NCI-H446 (cell line): ENCODE data around the gene UBXN4.
"Not testable (repeated sequence)": the region's sequence is repeated elsewhere in the genome, so short reads cannot be mapped to it uniquely, and the experiment has no call there.

Experiments
- DNase-seq, 2 experiments: peaks; one replicate each; lab custom pipeline; 2025; lab: John Stamatoyannopoulos, UW

UBXN4 gene, protein sequence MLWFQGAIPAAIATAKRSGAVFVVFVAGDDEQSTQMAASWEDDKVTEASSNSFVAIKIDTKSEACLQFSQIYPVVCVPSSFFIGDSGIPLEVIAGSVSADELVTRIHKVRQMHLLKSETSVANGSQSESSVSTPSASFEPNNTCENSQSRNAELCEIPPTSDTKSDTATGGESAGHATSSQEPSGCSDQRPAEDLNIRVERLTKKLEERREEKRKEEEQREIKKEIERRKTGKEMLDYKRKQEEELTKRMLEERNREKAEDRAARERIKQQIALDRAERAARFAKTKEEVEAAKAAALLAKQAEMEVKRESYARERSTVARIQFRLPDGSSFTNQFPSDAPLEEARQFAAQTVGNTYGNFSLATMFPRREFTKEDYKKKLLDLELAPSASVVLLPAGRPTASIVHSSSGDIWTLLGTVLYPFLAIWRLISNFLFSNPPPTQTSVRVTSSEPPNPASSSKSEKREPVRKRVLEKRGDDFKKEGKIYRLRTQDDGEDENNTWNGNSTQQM

DNA sequence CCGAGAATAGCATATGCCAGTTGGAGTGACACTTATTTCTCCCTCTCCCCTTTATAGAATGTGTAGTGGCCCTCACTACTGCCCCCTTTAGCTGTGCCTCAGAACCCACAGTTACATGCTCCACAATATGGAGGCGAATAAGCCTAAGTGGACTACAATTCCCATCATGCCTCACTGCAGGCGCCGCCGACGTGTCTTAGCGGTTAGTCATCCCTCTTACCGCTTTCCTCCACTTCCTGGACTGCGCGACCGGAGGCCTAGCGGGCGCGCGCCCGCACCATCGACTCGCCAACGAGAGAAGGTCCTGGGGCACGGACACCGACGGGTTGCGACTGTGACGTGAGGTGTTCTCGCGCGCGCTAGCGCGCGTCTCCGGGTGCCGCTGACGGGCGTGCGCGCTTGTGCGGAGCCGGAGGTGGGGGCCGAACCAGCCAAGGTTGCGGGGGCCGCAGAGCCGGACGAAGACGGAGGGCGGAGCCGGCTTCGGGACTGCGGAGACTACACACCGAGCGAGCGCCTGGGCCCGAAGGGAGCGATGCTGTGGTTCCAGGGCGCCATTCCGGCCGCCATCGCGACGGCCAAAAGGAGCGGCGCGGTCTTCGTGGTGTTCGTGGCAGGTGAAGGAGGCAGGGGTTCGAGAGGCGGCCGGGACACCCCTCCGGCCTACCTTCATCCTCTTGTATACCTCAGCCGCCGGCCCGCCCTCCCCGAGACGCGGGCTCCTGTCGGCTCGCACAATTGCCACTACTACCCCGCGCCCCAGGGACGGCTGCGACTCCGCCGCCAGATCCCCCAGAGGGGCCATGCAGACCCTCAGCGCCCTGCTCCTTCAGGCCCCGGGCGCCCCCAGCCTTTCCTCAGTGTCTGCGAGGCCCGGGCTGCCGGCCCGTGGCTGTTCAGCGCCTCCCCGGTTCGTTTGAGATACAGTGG lies at the start of gene UBXN4:
TSS of gene UBXN4 (plus strand) at position 461 of the 930 bp plus-strand sequence. CDS start at position 536, 75 bp downstream.
- peak; percentile 94 to 99 for DNase-seq

DNA sequence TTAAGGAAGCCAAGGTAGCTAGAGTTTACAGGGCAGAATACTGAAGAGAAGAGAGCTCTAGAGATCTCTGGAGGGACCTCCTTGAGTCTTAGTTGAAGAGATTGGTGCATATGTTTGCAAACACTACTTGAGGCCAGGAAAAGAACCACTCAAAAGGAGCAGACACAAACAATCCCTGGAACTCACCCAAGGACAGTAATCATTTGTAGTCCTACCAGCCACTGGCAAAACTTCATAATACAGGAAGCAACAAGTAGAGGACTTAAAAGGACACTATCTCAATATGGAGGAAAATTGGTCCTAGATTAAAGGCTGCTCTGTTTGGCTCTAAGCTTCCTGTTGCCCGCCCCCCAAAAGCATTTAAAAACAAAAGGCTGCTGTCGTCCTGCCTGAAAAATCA lies 46.9 kb upstream of the UBXN4 start:
- no peak for DNase-seq

DNA sequence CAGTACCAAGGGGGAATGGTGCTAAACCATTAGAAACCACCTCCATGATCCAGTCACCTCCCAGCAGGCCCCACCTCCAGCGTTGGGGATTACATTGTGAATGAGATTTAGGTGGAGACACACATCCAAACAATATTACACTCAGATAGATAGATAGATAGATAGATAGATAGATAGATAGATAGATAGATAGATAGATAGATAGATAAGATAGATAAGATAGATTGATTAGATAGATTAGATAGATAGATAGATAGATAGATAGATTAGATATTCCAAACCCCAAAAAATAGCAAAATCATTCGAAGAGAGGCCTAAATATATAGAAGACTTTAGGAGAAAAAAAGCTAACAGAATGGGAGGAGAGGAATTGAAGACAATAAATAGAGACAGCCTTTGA lies 42.8 kb upstream of the UBXN4 start:
- no peak for DNase-seq

DNA sequence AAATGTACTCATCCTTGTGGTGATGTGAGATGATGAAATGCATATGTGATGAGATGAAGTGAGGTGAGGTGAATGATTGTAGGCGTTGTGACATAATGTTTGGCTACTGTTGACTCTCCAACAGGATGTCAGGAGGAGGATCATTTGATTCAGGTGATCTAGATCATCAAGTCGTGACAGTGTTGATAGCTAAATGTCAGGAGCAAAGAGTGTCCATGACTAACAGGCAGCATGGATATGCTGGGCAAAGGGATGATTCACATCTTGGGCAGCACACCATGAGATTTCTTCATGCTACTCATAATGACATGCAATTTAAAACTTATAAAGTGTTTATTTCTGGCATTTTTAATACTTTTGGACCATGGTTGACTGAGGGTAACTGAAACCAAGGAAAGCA lies 40.2 kb upstream of the UBXN4 start:
- no peak for DNase-seq

DNA sequence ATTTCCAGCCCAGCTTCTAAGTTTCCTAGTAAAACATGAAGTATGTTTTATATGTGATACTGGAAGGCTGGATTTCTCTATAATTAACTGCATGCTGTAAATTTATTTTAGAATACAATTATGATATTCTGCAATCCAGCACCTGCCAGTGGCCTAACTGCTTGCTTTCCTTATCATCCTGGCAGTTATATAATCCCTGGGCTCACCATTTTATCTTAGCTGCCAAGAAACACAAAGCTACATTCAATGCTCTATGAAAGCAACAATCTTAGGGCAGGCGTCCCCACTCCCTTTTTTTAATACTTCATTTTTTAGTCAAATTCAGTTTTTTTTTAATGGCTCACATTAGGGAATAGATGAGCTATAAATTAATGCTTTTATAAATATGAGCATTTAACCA lies 38.4 kb upstream of the UBXN4 start:
- DNase-seq = no peak

DNA sequence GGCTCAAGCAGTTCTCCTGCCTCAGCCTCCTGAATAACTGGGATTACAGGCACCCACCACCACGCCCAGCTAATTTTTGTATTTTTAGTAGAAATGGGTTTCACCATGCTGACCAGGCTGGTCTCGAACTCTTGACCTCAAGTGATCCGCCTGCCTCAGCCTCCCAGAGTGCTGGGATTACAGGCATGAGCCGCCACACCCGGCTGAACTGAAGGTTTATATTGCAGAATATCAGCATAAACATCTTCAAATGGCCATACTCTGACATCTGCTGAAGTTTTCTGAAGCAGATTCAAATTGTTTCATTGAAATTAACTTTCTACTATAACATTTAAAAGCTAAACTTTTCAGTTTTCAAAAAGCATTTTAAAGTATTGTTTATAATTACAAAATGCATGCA lies 37.6 kb upstream of the UBXN4 start:
- DNase-seq = not testable (repeated sequence)

DNA sequence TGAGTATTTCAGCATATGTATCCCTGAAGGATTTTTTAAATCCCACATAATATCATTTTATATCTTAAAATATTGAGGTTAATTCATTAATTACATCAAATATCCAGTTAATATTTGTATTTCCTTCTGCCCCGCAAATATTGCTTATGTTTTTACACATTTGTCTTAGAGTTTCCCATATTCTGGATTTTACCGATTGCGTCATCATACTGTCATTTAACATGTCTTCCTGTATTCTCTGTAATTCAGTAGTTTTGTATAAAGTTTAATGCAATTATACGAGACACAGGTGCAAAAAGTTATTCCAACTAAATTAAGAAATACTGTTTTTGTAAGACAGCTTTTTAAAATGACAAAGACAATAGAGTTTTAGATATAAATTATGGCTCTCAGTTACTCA lies 33.5 kb upstream of the UBXN4 start:
- DNase-seq = no peak

DNA sequence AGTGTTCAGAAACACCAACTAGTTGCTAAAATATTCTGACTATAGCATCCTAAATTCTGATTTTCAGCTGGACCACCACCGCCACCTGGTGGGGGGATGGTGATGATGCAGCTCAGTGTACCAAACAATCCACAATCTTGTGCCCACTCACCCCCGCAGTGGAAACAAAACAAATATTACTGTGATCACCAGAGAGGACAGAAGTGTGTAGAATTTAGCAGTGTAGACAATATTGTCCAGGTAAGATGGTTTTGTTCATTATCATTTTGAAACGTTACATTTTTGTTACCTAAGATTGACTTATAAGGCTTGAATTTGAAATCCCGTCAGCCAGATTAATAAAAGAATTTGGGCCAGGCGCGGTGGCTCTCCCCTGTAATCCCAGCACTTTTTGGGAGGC lies 31.7 kb upstream of the UBXN4 start:
- DNase-seq = peak; percentile 25 to 56

DNA sequence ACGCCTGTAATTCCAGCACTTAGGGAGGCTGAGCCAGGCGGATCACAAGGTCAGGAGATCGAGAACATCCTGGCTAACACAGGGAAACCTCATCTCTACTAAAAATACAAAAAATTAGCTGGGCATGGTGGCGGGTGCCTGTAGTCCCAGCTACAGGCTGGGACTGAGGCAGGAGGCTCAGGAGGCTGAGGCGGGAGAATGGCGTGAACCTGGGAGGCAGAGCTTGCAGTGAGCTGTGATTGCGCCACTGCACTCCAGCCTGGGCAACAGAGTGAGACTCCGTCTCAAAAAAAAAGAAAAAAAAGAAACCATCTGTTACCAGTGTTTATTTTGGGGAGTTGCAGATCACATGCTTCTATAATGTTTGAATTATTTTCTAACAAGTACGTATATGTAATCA lies 26.6 kb upstream of the UBXN4 start:
- not testable (repeated sequence) for DNase-seq

DNA sequence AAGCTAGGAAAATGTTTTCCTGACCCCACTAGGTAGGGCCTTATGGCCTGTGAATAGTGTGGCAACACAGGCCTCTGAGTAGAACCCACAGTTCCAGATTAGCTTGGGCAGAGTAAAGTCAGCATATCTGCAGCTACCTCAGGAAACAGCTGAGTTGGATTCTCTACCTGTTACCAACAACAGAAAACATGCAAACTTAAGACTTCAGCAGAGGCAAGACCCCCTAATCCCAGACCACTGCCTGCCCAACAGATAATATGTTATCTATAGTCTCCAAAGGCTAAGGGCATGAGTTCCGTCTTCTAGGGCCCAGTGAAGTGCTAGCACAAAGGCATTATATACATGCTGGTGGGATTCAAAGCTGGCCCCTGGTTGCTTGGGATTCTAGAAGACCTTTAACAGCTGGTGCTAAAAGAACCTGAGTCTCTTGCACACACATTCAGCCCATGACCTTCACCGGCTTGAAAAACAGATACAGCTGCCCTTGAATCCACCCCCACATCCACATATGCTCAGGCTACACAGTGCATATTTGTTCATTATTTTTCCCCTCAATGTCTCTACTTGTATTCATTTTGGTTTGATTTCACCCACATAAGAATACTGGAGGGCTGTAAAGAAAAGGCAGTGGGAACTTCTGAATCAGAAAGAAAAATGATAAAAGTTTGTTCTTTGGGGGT lies 13.5 kb upstream of the UBXN4 start:
- no peak for DNase-seq

DNA sequence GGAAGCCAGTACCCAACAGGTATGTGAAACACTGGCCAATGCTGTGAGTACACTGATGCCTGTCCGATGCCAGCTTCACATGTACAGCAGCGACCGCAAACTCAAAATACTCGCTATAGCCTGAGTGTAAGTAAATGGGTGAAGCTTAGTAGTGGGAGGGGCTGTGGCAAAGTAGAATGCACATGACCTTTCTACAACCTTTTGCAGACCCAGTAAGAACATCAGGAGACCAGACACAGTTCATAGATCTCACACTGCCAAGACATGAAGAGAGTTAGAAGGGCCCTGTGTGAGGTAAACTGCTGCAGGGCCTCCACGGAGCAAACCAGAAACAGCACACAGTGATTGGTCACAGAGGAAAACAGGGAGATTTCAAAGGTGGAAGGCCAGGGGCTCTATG lies 9.1 kb upstream of the UBXN4 start:
- no peak for DNase-seq

DNA sequence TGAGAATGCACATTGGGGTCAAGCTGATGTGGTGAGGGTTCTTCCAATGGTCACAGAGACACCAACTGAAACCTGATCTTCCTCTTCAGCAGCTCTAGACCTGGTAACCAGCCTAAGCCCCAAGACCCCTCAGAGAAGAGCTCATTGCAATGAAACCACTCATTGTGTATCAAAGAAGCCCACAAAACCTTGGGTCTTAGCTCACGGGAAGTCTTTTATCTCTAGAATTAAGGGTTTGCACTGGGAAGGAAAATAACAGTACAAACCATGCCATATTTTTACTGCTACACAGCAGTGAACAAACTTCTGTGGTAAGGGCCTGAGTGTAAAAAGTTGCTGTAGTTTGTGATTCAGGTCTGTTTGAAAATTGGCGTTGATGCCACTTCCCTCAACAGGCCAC lies 8.6 kb upstream of the UBXN4 start:
- no peak for DNase-seq

DNA sequence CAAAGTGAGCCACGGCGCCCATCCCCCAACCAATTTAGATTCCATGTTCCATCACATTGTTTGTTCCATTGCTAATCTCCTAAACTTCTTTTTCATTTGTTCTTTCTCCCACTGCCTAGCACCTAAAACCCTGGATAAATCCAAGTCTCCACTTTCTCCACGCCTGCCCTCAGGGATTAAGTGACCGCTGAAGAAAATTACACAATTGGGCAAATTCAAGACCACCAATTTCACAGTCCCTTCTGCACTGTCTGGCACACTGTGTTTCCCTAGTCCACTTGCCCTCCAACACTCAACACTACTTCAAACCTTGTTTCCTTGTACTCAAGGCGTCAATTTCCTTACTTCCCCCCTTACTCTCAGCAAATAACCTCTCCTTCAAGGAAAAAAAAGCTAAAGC lies 5.1 kb upstream of the UBXN4 start:
- DNase-seq = no peak

DNA sequence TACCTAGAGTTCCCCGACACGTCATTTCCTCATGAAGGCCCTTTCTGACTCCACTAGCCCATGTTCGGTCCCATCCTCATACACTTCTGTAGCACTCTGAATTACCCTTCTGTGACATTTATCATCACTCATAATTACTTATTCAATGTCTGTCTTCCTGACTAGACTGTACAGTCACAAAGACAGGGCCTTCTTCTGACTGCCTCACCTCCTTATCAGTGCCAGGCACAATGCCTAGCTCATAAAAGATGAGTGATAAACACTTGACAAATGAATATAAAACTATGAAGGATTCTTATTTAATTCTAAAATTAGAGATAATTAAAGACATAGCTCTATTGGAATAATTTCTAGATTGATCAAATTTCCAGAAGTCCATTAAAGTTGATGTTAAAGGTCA lies 1.4 kb upstream of the UBXN4 start:
- no peak for DNase-seq

DNA sequence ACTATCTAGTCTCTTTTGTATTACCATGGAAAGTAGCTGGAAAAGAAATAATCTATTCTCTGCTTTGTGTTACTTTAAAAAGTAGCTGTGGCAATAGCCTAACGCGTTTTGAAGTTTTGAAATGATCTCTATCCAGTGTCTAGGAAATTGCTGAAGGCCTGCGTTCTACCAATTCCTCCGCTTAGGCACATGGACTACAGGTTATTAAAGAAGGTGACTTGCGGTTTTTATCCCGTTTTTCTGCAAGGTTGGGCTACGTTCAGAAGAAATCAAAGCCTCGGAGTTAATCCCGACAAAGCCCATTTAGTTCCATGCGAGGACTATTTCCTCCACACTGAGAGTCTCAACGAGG lies 636 bp upstream of the UBXN4 start:
- DNase-seq = no peak

DNA sequence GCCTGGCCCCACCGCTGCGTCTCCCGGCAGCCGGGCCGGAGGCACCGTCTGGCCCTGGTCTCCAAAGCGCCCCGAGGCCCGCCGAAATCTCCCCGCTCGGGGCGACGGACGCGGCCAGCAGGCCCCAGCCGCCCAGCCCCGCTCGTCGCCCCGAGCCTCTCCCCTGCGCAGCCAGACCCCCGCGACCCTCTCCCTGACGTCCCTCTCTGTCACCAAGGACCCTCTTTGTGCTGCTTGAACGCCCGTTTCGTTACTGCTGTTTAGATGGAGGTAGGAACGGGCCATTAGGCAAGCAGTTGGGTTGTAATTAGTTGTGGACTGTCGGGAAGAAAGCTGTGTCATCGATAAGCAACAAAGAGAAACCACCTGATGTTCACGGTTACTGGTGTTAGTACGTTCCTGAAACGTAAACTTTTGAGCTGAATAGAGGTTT lies 686 bp downstream of the UBXN4 start:
- peak; percentile 4 to 21 for DNase-seq

DNA sequence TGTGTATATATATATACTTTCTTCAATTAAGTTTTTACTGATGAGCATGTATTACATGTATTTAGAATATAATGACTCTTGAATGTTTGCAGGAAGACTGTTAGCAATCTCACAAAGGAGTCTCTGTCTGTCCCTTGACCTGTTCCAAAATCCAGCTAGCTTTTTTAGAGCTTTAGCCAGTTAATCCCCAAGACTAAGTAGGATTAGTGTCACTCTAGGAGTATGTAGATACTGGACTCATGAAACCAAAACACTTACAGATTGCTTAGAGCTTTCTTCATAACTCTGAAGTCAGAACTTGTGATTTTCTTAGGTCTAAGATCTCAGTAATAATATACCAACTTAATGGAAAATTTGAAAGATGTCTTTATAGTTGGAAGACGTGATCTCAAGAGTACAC lies 2.2 kb downstream of the UBXN4 start:
- DNase-seq = no peak

DNA sequence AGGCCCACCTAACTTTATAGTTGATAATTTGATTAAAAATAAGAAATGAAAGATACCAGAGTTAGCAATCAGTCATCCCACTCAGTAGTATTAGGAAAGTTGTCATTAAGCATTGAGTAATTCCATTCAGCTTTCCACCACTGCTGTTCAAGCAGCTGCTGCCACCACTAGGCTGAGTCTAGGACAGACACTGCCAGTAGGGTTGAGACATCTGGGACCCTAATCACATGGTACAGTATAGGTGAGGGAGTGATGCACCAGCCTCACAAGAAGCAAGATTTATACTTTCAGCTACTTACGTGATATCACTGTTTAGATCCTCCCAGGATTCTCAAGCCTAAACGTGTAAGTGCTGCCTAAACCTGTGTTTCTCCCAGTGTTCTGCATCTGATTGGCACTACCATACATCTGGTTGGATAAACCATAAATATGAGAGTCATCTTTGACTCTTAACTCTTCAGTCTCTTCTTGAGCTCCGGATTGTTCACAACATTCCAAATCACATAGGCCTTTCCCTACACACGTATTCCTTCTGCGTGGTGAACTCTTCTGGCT lies 3.2 kb downstream of the UBXN4 start:
- peak in 1 of 2 experiments; percentile 15 for DNase-seq

DNA sequence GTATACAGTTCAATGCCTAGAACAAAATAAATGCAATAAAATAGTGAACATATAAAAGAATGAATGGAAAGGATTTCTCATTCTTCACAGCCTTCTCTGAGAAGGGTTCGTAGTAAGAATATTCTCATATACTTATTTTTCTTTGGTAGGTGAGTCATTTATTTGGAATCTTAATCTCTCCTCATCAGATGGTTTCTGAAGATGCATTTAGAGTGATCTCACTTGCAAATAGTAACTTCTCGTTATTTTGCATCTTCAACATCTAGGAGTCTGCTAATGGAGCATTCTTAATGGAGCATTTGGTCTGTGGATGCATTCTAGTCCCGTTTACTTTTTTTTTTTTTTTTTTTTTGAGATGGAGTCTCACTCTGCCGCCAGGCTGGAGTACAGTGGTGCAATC lies 3.9 kb downstream of the UBXN4 start:
- no peak for DNase-seq

DNA sequence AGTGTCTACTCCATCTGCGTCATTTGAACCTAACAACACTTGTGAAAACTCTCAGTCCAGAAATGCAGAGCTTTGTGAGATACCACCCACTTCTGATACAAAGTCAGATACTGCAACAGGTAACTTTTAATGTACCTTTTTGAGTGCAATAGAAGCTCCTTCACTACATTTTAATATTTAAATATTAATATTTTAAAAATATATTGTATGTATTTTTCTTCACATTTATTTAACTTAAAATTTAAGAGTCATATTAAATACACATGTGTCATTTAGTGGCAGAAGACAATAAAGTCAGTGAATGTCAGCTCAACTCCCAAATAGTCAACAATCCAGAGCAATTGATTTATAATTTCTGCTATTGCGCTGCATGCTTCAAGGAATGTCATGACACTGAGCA lies 13.9 kb downstream of the UBXN4 start:
- no peak for DNase-seq

DNA sequence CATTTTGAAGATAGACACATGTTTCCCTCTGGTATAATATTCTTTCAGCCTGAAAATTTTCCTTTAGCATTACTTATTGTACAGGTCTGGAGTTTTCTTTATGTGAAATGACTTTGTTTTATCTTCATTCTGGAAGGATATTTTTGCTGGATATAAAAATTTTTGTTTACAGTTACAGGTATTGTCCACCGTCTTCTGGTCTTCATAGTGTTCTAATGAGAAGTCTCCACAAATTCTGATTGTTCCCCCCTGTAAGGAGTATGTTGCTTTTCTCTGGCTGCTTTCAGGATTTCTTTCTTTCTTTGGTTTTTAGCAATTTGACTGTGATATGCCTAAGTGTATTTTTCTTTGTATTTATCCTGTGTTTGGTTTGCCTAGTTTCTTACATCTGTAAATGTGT lies 15.0 kb downstream of the UBXN4 start:
- DNase-seq = no peak

DNA sequence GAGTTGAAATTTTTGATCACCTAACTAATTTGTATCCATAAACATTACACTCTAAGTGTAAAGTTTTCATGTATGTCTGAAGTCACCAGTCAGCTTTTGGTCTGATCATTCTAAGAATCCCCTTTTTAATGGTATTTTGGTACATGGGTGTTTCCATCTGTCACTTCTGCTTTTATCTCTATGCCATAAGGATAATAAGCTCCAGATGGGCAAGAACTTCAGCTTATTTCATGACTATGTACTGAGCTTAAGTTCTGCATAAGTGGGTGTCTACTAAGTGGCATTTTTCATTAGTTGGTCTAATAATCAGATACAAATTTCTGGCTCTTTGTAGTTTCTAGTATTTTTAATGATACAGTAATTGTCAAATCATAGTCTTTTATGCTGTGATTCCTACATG lies 20.4 kb downstream of the UBXN4 start:
- DNase-seq = no peak
